Measurements from ENCODE around the gene CCL3.

The CCL3 gene

DNA sequence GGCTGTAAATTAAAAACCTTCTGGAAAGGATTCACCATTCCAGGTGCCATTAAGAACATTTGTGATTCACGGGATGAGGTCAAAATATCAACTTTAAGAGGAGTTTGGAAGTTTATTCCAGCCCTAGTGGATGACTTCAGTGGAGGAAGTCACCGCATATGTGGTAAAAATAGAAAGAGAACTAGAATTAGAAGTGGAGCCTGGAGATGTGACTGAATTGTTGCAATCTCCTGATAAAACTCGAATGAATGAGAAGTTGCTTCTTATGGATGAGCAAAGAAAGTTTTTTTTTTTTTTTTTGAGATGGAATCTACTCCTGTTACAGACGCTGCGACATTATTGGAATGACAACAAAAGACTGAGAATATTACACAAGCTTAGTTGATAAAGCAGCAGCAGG lies 40.4 kb upstream of the CCL3 start:
- Histone ChIP-seq H3K27me3 (ENCODE audit: control insufficient read depth in 3 of 3, insufficient read depth in 3 of 3, low read depth in 1 of 3, low read length in 3 of 3) (peaks cover 0 to 3% (median 0%) of the 10 kb centered on the region in 3 experiments), H2BK120ac (ENCODE audit: low read depth, low read length) (no peak overlapping the region), H4K91ac (ENCODE audit: low read depth, low read length, poor library complexity) (no peak overlapping the region), H2BK15ac (ENCODE audit: low read length) (no peak overlapping the region), H3K9ac (ENCODE audit: low read depth, low read length, poor library complexity) (no peak overlapping the region), H2BK5ac (ENCODE audit: low read length) (no peak overlapping the region), H2BK12ac (ENCODE audit: low read length) (no peak overlapping the region), H3K9me3 (replicated peaks in 1 of 2; ENCODE audit: control insufficient read depth in 2 of 2, insufficient read depth in 1 of 2, low read depth in 1 of 2, low read length in 2 of 2) (peaks cover under 1 to 8% of the 10 kb centered on the region in 2 donors), H3K18ac (ENCODE audit: low read length) (no peak overlapping the region), H4K8ac (ENCODE audit: low read depth, low read length) (no peak overlapping the region), H2AK5ac (ENCODE audit: low read depth, low read length) (no peak overlapping the region), H3K36me3 (replicated peaks in 1 of 2; ENCODE audit: control insufficient read depth in 2 of 2, insufficient read depth in 2 of 2, low read length in 2 of 2) (no peaks in the 10 kb centered on the region), H3K4ac (ENCODE audit: low read length) (no peak overlapping the region), H3K23ac (ENCODE audit: low read depth, low read length, poor library complexity) (no peak overlapping the region), H3K4me2 (ENCODE audit: insufficient read depth, low read length, poor library complexity, severe bottlenecking) (no peak overlapping the region), H3K79me1 (ENCODE audit: low read depth, low read length) (no peaks in the 10 kb centered on the region), H3K27ac (replicated peaks; ENCODE audit: low read length) (no peak overlapping the region), H2AFZ (ENCODE audit: low read length) (no peak overlapping the region), H3K14ac (ENCODE audit: low read length) (no peak overlapping the region), H3K4me3 (ENCODE audit: low read length in 2 of 2) (no peak overlapping the region), H3K4me1 (ENCODE audit: control insufficient read depth in 2 of 2, insufficient read depth in 1 of 2, low read depth in 1 of 2, low read length in 2 of 2) (peaks cover 0 to 2% of the 10 kb centered on the region in 2 donors)
- DNase-seq (ENCODE audit: low spot score), result no peak
- no CpG with 5 or more reads among the region's 5 CpGs for WGBS, 2 donors (ENCODE audit: extremely low coverage in 2 of 2, insufficient read length in 2 of 2, insufficient replicate concordance in 1 of 2)

DNA sequence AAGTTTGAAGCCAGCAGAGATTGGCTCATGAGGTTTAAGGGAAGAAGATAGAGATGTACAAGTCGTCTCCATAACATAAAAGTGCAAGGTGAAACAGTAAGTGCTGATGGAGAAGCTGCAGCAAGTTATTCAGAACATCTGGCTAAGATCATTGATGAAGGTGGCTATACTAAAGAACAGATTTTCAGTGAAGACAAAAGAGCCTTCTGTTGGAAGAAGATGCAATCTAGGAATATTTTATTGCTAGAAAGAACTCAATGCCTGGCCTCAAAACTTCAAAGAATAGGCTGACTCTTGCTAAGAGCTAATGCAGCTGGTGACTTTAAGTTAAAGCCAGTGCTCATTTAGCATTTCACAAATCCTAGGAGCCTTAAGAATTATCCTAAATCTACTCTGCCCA lies 39.7 kb upstream of the CCL3 start:
- Histone ChIP-seq H3K4me3 (ENCODE audit: low read length in 2 of 2) (no peak overlapping the region), H3K18ac (ENCODE audit: low read length) (no peak overlapping the region), H2BK5ac (ENCODE audit: low read length) (no peak overlapping the region), H4K8ac (ENCODE audit: low read depth, low read length) (no peak overlapping the region), H2BK12ac (ENCODE audit: low read length) (no peak overlapping the region), H3K9me3 (replicated peaks in 1 of 2; ENCODE audit: control insufficient read depth in 2 of 2, insufficient read depth in 1 of 2, low read depth in 1 of 2, low read length in 2 of 2) (peaks cover 4 to 11% of the 10 kb centered on the region in 2 donors), H2BK15ac (ENCODE audit: low read length) (no peak overlapping the region), H3K23ac (ENCODE audit: low read depth, low read length, poor library complexity) (no peak overlapping the region), H3K4me1 (ENCODE audit: control insufficient read depth in 2 of 2, insufficient read depth in 1 of 2, low read depth in 1 of 2, low read length in 2 of 2) (peaks cover 0 to 2% of the 10 kb centered on the region in 2 donors), H3K79me1 (ENCODE audit: low read depth, low read length) (no peaks in the 10 kb centered on the region), H3K27ac (replicated peaks; ENCODE audit: low read length) (no peak overlapping the region), H2AFZ (ENCODE audit: low read length) (no peak overlapping the region), H3K27me3 (ENCODE audit: control insufficient read depth in 3 of 3, insufficient read depth in 3 of 3, low read depth in 1 of 3, low read length in 3 of 3) (peaks cover 0 to 3% (median 0%) of the 10 kb centered on the region in 3 experiments), H3K9ac (ENCODE audit: low read depth, low read length, poor library complexity) (no peak overlapping the region), H4K91ac (ENCODE audit: low read depth, low read length, poor library complexity) (no peak overlapping the region), H3K4ac (ENCODE audit: low read length) (no peak overlapping the region), H3K36me3 (replicated peaks in 1 of 2; ENCODE audit: control insufficient read depth in 2 of 2, insufficient read depth in 2 of 2, low read length in 2 of 2) (no peaks in the 10 kb centered on the region), H3K4me2 (ENCODE audit: insufficient read depth, low read length, poor library complexity, severe bottlenecking) (no peak overlapping the region), H3K14ac (ENCODE audit: low read length) (no peak overlapping the region), H2BK120ac (ENCODE audit: low read depth, low read length) (no peak overlapping the region), H2AK5ac (ENCODE audit: low read depth, low read length) (no peak overlapping the region)
- WGBS, 2 donors (ENCODE audit: extremely low coverage in 2 of 2, insufficient read length in 2 of 2, insufficient replicate concordance in 1 of 2), result no CpG with 5 or more reads among the region's 1 CpG
- DNase-seq (ENCODE audit: low spot score), result no peak

- Histone ChIP-seq H4K8ac (ENCODE audit: low read depth, low read length) (no peak overlapping the region), H2BK120ac (ENCODE audit: low read depth, low read length) (no peak overlapping the region), H3K4me3 (ENCODE audit: low read length in 2 of 2) (no peak overlapping the region), H3K79me1 (ENCODE audit: low read depth, low read length) (no peaks in the 10 kb centered on the region), H3K9ac (ENCODE audit: low read depth, low read length, poor library complexity) (no peak overlapping the region), H2BK15ac (ENCODE audit: low read length) (no peak overlapping the region), H3K4me1 (ENCODE audit: control insufficient read depth in 2 of 2, insufficient read depth in 1 of 2, low read depth in 1 of 2, low read length in 2 of 2) (peaks cover 0 to 2% of the 10 kb centered on the region in 2 donors), H2AK5ac (ENCODE audit: low read depth, low read length) (no peak overlapping the region), H3K23ac (ENCODE audit: low read depth, low read length, poor library complexity) (no peak overlapping the region), H3K9me3 (replicated peaks in 1 of 2; ENCODE audit: control insufficient read depth in 2 of 2, insufficient read depth in 1 of 2, low read depth in 1 of 2, low read length in 2 of 2) (peaks cover 4 to 11% of the 10 kb centered on the region in 2 donors), H2AFZ (ENCODE audit: low read length) (no peak overlapping the region), H2BK12ac (ENCODE audit: low read length) (no peak overlapping the region), H3K14ac (ENCODE audit: low read length) (no peak overlapping the region), H2BK5ac (ENCODE audit: low read length) (no peak overlapping the region), H3K4ac (ENCODE audit: low read length) (no peak overlapping the region), H3K4me2 (ENCODE audit: insufficient read depth, low read length, poor library complexity, severe bottlenecking) (no peak overlapping the region), H3K27ac (replicated peaks; ENCODE audit: low read length) (no peak overlapping the region), H4K91ac (ENCODE audit: low read depth, low read length, poor library complexity) (no peak overlapping the region), H3K27me3 (ENCODE audit: control insufficient read depth in 3 of 3, insufficient read depth in 3 of 3, low read depth in 1 of 3, low read length in 3 of 3) (peaks cover 0 to 3% (median 0%) of the 10 kb centered on the region in 3 experiments), H3K18ac (ENCODE audit: low read length) (no peak overlapping the region), H3K36me3 (replicated peaks in 1 of 2; ENCODE audit: control insufficient read depth in 2 of 2, insufficient read depth in 2 of 2, low read length in 2 of 2) (no peaks in the 10 kb centered on the region)
- no CpG with 5 or more reads among the region's 4 CpGs for WGBS, 2 donors (ENCODE audit: extremely low coverage in 2 of 2, insufficient read length in 2 of 2, insufficient replicate concordance in 1 of 2)
- DNase-seq (ENCODE audit: low spot score), result no peak
Observed at GRCh38 chr17:36128411-36128978, 38.6 kb upstream of the CCL3 start.

- no peak overlapping the region for H3K4me3 ChIP-seq (ENCODE audit: low read length in 2 of 2)
- no peak for DNase-seq (ENCODE audit: low spot score)
- H3K9me3 ChIP-seq (replicated peaks in 1 of 2; ENCODE audit: control insufficient read depth in 2 of 2, insufficient read depth in 1 of 2, low read depth in 1 of 2, low read length in 2 of 2), result peaks cover 4 to 11% of the 10 kb centered on the region in 2 donors
- H4K8ac ChIP-seq (ENCODE audit: low read depth, low read length), result no peak overlapping the region
- no peak overlapping the region for H3K4ac ChIP-seq (ENCODE audit: low read length)
- no peak overlapping the region for H2BK12ac ChIP-seq (ENCODE audit: low read length)
- no peak overlapping the region for H2BK15ac ChIP-seq (ENCODE audit: low read length)
- H3K9ac ChIP-seq (ENCODE audit: low read depth, low read length, poor library complexity), result no peak overlapping the region
- no peak overlapping the region for H2AFZ ChIP-seq (ENCODE audit: low read length)
- no peak overlapping the region for H3K4me2 ChIP-seq (ENCODE audit: insufficient read depth, low read length, poor library complexity, severe bottlenecking)
- H2AK5ac ChIP-seq (ENCODE audit: low read depth, low read length), result no peak overlapping the region
- no peak overlapping the region for H3K27ac ChIP-seq (replicated peaks; ENCODE audit: low read length)
- H4K91ac ChIP-seq (ENCODE audit: low read depth, low read length, poor library complexity), result no peak overlapping the region
- H3K23ac ChIP-seq (ENCODE audit: low read depth, low read length, poor library complexity), result no peak overlapping the region
- no peak overlapping the region for H3K14ac ChIP-seq (ENCODE audit: low read length)
- peaks cover 0 to 3% (median 0%) of the 10 kb centered on the region in 3 experiments for H3K27me3 ChIP-seq (ENCODE audit: control insufficient read depth in 3 of 3, insufficient read depth in 3 of 3, low read depth in 1 of 3, low read length in 3 of 3)
- no peak overlapping the region for H2BK120ac ChIP-seq (ENCODE audit: low read depth, low read length)
- peaks cover 0 to 2% of the 10 kb centered on the region in 2 donors for H3K4me1 ChIP-seq (ENCODE audit: control insufficient read depth in 2 of 2, insufficient read depth in 1 of 2, low read depth in 1 of 2, low read length in 2 of 2)
- no peak overlapping the region for H2BK5ac ChIP-seq (ENCODE audit: low read length)
- no peaks in the 10 kb centered on the region for H3K36me3 ChIP-seq (replicated peaks in 1 of 2; ENCODE audit: control insufficient read depth in 2 of 2, insufficient read depth in 2 of 2, low read length in 2 of 2)
- no CpG with 5 or more reads among the region's 6 CpGs for WGBS, 2 donors (ENCODE audit: extremely low coverage in 2 of 2, insufficient read length in 2 of 2, insufficient replicate concordance in 1 of 2)
- H3K79me1 ChIP-seq (ENCODE audit: low read depth, low read length), result no peaks in the 10 kb centered on the region
- H3K18ac ChIP-seq (ENCODE audit: low read length), result no peak overlapping the region
Observed at GRCh38 chr17:36127911-36128310, 38.0 kb upstream of the CCL3 start.
